RCC 7860 (cell line): ENCODE measurements around the gene PRSS37.

Source experiments
- DNase-seq: peaks from one replicate; pipeline ENCODE4 v3.0.0-alpha.2; 2015; ENCODE audit warnings: low spot score
- FAIRE-seq: peaks from 2 replicates; lab custom pipeline; 2012; peaks lifted over from hg19 to GRCh38; lab: Jason Lieb, UNC

PRSS37 gene

GRCh38 chr7:141789917-141790316, 51.4 kb downstream of the PRSS37 start, which contains the start of gene TAS2R5:
TSS of gene TAS2R5 (plus strand) at chr7:141790217. CDS start at chr7:141790362, 145 bp downstream.
- DNase-seq, result no peak
- FAIRE-seq, result no peak

- DNase-seq (no peak), FAIRE-seq (no peak)
Observed at GRCh38 chr7:141788296-141788695, 53.0 kb downstream of the PRSS37 start.
